Stimulated activated CD4-positive, alpha-beta T cell treated with anti-CD3 and anti-CD28 coated beads, TNF-alpha, amount 100 ng/mL, for 24 hours (primary cell): ENCODE data around the gene IKZF3.

ENCODE experiments used
- DNase-seq, 3 experiments: peaks; one replicate each; pipeline ENCODE4 v3.0.0-alpha.2; 2020; ENCODE audit warnings: low read depth in 3 of 3

IKZF3 gene

GRCh38 chr17:39816272-39816671 is 47.8 kb downstream of the IKZF3 start:
- DNase-seq: no peak

GRCh38 chr17:39814497-39814896 is 49.6 kb downstream of the IKZF3 start:
- DNase-seq: no peak

- DNase-seq: peak in 1 of 3 experiments; percentile 53
Observed at GRCh38 chr17:39813631-39814030, 50.5 kb downstream of the IKZF3 start.

GRCh38 chr17:39812466-39812865 is 51.6 kb downstream of the IKZF3 start:
- no peak for DNase-seq

GRCh38 chr17:39810939-39811728 is 53.0 kb downstream of the IKZF3 start:
- DNase-seq: no peak

GRCh38 chr17:39809221-39809620 is 54.9 kb downstream of the IKZF3 start:
- no peak for DNase-seq

- DNase-seq: no peak
Observed at GRCh38 chr17:39808409-39808997, 55.6 kb downstream of the IKZF3 start.

GRCh38 chr17:39804839-39805238 is 59.3 kb downstream of the IKZF3 start:
- DNase-seq: no peak

GRCh38 chr17:39801055-39801454 is 63.1 kb downstream of the IKZF3 start:
- DNase-seq: no peak

- DNase-seq: peak in 1 of 3 experiments; percentile 45
Observed at GRCh38 chr17:39800540-39800939, 63.6 kb downstream of the IKZF3 start.

GRCh38 chr17:39799395-39799794 is 64.7 kb downstream of the IKZF3 start:
- no peak for DNase-seq

- no peak for DNase-seq
Observed at GRCh38 chr17:39794249-39794970, 69.7 kb downstream of the IKZF3 start.

GRCh38 chr17:39793301-39793872 is 70.7 kb downstream of the IKZF3 start:
- no peak for DNase-seq

- DNase-seq: no peak
Observed at GRCh38 chr17:39792526-39793221, 71.4 kb downstream of the IKZF3 start.

GRCh38 chr17:39791111-39791992 is 72.8 kb downstream of the IKZF3 start:
- DNase-seq: peak in 2 of 3 experiments; percentile 42

- DNase-seq: no peak
Observed at GRCh38 chr17:39787743-39788484, 76.2 kb downstream of the IKZF3 start.

- DNase-seq: no peak
Observed at GRCh38 chr17:39787041-39787440, 77.1 kb downstream of the IKZF3 start.

- no peak for DNase-seq
Observed at GRCh38 chr17:39782980-39783379, 81.1 kb downstream of the IKZF3 start.

- DNase-seq: no peak
Observed at GRCh38 chr17:39782481-39782880, 81.6 kb downstream of the IKZF3 start.

- DNase-seq: no peak
Observed at GRCh38 chr17:39781861-39782213, 82.3 kb downstream of the IKZF3 start.
